Left hindlimb (tissue), 1 donor: ENCODE data around the gene CHCHD1.
"Not testable (repeated sequence)": the region's sequence is repeated elsewhere in the genome, so short reads cannot be mapped to it uniquely, and the experiment has no call there.

Experiments used
- DNase-seq: peaks from one replicate; pipeline ENCODE4 v3.0.0-alpha.2; 2018

CHCHD1 gene

GRCh38 chr10:73814896-73815718 is 33.3 kb downstream of the CHCHD1 start:
- no peak for DNase-seq

DNA sequence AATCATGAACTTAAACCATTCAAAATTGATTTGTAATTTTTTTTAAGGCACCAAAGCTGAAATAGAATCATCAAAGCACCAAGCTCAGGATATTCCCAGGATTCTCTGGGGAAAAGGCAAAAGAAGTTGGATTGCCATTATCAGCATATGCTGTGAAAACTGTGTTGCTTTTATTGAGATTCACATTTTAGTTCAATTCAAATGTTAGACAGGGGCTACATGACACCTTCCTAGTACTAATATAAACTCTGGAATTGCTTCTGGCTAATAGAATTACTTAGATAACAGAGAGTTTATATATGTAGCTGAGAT is 33.8 kb downstream of the CHCHD1 start:
- DNase-seq = no peak

GRCh38 chr10:73816917-73817729 is 35.3 kb downstream of the CHCHD1 start:
- DNase-seq = no peak

- no peak for DNase-seq
Observed at GRCh38 chr10:73817826-73818225, 36.0 kb downstream of the CHCHD1 start.

DNA sequence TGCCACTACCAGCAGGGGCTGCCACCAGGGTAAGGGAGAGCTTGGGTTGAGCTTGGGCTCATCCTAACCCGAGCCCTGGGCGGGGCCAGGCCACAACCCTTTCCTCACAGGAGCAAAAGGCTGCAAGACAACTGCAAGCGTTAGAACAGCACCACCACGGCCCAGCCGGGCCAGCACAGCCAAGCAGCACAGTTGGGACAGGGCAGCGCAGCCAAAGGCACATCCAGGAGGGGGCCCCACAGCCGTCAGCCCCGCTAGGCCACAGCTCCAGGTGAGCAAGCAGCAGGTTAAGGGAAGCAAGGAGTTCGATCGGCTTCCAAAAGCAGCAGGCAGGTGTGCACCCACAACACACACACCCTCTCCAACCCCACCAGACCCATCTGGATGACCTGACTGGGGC is 36.6 kb downstream of the CHCHD1 start:
- no peak for DNase-seq

DNA sequence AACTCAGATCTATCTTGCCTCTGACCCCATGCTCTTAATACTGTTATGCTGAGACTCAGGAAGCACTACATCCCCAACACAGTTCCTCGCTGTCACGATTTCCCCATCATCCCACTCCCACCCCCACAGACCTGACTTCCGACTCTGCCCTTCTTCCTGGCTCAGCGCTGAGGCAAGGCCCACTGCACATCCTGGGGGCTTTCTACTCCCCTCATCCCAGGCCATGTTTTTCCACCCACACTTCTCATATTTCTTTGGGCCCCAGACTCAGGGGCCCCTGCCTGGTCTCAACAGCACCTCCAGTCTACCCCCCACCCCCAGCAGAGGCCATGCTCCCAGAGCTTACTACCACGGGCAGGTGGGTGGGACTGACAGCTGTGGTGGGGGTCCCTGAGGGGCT is 37.2 kb downstream of the CHCHD1 start:
- DNase-seq = no peak

GRCh38 chr10:73819513-73820093 is 37.8 kb downstream of the CHCHD1 start:
- DNase-seq = no peak

DNA sequence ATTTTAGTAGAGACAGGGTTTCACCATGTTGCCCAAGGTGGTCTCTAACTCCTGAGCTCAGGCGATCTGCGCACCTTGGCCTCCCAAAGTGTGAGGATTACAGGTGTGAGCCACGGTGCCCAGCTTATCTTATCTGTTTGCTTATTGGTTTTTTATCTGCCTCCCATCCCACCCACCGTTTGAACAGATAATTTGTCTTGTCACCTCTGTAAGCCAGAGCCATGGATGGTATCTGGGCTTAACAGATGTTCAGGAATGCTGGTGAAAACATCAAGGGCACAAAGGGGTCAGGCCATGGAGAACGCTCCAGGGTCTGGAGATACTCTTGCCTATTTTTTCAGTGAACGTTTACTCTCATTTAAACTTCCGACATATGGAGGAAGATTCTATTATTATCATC is 41.5 kb downstream of the CHCHD1 start:
- no peak for DNase-seq

DNA sequence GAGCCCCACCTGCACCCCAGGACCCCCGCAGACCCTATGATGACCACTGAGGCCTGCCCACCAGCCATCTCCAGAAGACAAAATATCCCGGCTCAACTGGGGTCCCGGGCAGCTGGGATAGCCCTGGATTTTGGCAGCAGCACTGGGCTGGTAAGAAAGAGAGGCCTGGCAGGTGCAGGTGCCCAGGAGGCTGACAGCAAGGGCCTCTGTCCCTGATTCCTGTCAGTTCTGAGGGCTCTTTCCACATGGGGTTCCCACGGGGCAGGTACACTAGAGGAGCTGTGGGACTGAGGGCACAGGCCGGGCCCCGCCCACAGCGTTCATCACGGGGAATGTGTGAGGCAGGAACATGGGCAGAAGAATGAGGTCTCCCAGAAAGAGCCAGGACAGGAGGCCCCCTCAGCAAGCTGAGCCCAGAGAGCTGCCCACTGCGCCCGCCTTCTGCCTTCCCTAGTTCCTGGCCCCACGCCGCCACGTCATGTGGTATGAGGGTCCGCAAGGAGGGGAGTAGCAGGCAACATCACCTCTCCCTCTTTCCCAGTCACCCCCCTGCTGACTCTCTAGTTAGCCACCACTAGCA is 42.4 kb downstream of the CHCHD1 start:
- DNase-seq = no peak

- no peak for DNase-seq
Observed at GRCh38 chr10:73827346-73828089, 45.7 kb downstream of the CHCHD1 start.

DNA sequence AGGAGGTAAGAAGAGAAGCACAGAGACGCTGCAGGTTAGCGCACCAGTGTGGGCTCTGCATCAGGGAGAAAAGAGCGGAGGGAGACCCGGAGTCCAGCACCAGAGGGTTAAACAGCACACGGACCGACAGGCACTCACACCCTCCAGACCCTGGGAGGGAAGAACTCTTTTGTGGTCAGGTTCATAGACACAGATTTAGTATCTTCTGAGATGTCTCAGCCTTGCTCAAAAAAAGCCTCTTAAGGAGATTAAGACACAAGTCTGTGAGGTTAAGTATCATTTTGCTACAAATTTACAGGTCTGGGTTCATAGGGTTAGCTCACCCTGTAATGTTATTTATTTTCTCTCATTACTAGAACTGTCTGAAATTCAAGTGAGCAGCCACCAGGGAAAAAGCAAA is 46.3 kb downstream of the CHCHD1 start:
- no peak for DNase-seq

DNA sequence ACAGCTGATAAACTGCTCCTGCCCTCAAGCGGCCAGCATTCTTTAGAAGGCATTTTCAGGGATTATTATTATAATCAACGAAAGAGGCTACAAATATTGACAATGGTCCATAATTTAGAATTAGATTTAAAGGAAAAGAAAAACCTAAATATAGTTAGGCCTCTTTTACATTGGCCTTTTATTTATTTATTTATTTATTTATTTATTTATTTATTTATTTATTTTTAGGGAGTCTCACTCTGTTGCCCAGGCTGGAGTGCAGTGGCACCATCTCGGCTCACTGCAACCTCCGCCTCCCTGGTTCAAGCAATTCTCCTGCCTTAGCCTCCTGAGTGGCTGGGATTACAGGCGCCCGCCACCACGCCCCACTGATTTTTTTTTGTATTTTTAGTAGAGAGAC is 47.2 kb downstream of the CHCHD1 start:
- DNase-seq = not testable (repeated sequence)
